Measurements from ENCODE around the gene RALGAPA2. TPM values are rescaled to one million over a fixed set of nuclear protein-coding genes. Genes with fewer than 3 reads are reported as not detected.

Gene RALGAPA2
- total and polyA plus RNA-seq, 2 experiments from 2014 or later: 13.1 to 43.4 TPM

GRCh38 chr20:20520776-20521175 lies 191.7 kb downstream of the RALGAPA2 start:
- H3K36me3 ChIP-seq (ENCODE audit: insufficient read depth): 0 out of 2 replicates have a peak, but pooled peaks cover 5% of the 10 kb centered on the region
- H3K27me3 Mint-ChIP-seq (ENCODE audit: insufficient read depth, low read depth, poor library complexity): peaks cover 2% of the 10 kb centered on the region
- H3F3A ChIP-seq (replicated peaks; ENCODE audit: low read depth): no peaks in the 10 kb centered on the region
- H3K4me3 ChIP-seq: no peak overlapping the region
- no peak overlapping the region for H3K4me2 ChIP-seq
- H3K9me3 Mint-ChIP-seq: no peaks in the 10 kb centered on the region
- peaks cover 7% of the 10 kb centered on the region; the same call in 2 of the 3 replicates for H3K36me3 Mint-ChIP-seq (ENCODE audit: low read depth)
- H4K20me1 ChIP-seq (replicated peaks; ENCODE audit: insufficient read depth): no peaks in the 10 kb centered on the region
- H3K9me2 ChIP-seq (ENCODE audit: insufficient read depth): no peaks in the 10 kb centered on the region
- TF ChIP-seq, protein P1, sequence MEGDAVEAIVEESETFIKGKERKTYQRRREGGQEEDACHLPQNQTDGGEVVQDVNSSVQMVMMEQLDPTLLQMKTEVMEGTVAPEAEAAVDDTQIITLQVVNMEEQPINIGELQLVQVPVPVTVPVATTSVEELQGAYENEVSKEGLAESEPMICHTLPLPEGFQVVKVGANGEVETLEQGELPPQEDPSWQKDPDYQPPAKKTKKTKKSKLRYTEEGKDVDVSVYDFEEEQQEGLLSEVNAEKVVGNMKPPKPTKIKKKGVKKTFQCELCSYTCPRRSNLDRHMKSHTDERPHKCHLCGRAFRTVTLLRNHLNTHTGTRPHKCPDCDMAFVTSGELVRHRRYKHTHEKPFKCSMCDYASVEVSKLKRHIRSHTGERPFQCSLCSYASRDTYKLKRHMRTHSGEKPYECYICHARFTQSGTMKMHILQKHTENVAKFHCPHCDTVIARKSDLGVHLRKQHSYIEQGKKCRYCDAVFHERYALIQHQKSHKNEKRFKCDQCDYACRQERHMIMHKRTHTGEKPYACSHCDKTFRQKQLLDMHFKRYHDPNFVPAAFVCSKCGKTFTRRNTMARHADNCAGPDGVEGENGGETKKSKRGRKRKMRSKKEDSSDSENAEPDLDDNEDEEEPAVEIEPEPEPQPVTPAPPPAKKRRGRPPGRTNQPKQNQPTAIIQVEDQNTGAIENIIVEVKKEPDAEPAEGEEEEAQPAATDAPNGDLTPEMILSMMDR (conservative IDR thresholded peaks at IDR 0.05; ENCODE audit: low read depth in 2 of 2): no peak
- no peak for TF ChIP-seq NANOG (IDR thresholded peaks at IDR 0.05; ENCODE audit: borderline replicate concordance)
- TF ChIP-seq POLR2AphosphoS5 (IDR thresholded peaks at IDR 0.05; ENCODE audit: low read depth): no peak
- no peak overlapping the region for H2AFZ ChIP-seq
- no peaks in the 10 kb centered on the region for H3K4me1 ChIP-seq (ENCODE audit: insufficient read depth)
- no peak overlapping the region for H3K27ac Mint-ChIP-seq
- H3K4me3 Mint-ChIP-seq: no peak overlapping the region
- no peak for DNase-seq (ENCODE audit: low spot score)
- ATAC-seq: no peak
- no peaks in the 10 kb centered on the region for H3K27me3 ChIP-seq (ENCODE audit: insufficient read depth)
- no peaks in the 10 kb centered on the region for H3K4me1 Mint-ChIP-seq
- no peak overlapping the region for H3K27ac ChIP-seq (ENCODE audit: low read depth)
- no peaks in the 10 kb centered on the region for H3K79me2 ChIP-seq (replicated peaks; ENCODE audit: insufficient read depth)

DNA sequence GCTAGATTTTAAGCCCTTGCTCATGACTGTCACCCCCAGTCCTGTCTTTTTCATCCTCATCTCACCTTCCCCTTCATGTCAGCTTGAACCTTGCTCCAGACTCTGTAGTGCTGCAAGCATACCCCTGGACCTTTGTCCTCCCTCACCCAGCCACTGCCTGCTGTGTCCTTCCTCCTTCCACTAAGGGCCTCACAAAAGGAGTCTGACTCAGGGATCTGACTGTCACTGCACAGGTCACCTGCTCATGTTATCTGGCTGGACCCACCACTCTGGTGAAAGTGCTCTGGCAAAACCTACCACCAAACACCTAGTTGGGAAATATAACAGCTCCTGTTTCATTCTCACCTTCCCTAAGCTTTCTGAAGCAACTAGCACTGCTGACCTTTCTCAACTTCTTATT lies 193.2 kb downstream of the RALGAPA2 start:
- no peaks in the 10 kb centered on the region for H3K79me2 ChIP-seq (replicated peaks; ENCODE audit: insufficient read depth)
- H3K9me3 Mint-ChIP-seq: peaks cover 8% of the 10 kb centered on the region
- no peaks in the 10 kb centered on the region for H3K4me1 ChIP-seq (ENCODE audit: insufficient read depth)
- H3K4me3 ChIP-seq: no peak overlapping the region
- peaks cover 20% of the 10 kb centered on the region for H3K36me3 Mint-ChIP-seq (ENCODE audit: low read depth)
- H2AFZ ChIP-seq: no peak overlapping the region
- H3K4me3 Mint-ChIP-seq: no peak overlapping the region
- H3K4me2 ChIP-seq: no peak overlapping the region
- H3K9me2 ChIP-seq (ENCODE audit: insufficient read depth): no peaks in the 10 kb centered on the region
- H3K27ac ChIP-seq (ENCODE audit: low read depth): no peak overlapping the region
- H3K27me3 Mint-ChIP-seq (ENCODE audit: insufficient read depth, low read depth, poor library complexity): peaks cover 2% of the 10 kb centered on the region
- ATAC-seq (no peak), DNase-seq (ENCODE audit: low spot score) (no peak)
- no peaks in the 10 kb centered on the region for H3K27me3 ChIP-seq (ENCODE audit: insufficient read depth)
- H3K27ac Mint-ChIP-seq: peak overlapping the region; percentile 23; the same call in 1 of the 2 replicates
- no peaks in the 10 kb centered on the region for H4K20me1 ChIP-seq (replicated peaks; ENCODE audit: insufficient read depth)
- TF ChIP-seq, protein P2, sequence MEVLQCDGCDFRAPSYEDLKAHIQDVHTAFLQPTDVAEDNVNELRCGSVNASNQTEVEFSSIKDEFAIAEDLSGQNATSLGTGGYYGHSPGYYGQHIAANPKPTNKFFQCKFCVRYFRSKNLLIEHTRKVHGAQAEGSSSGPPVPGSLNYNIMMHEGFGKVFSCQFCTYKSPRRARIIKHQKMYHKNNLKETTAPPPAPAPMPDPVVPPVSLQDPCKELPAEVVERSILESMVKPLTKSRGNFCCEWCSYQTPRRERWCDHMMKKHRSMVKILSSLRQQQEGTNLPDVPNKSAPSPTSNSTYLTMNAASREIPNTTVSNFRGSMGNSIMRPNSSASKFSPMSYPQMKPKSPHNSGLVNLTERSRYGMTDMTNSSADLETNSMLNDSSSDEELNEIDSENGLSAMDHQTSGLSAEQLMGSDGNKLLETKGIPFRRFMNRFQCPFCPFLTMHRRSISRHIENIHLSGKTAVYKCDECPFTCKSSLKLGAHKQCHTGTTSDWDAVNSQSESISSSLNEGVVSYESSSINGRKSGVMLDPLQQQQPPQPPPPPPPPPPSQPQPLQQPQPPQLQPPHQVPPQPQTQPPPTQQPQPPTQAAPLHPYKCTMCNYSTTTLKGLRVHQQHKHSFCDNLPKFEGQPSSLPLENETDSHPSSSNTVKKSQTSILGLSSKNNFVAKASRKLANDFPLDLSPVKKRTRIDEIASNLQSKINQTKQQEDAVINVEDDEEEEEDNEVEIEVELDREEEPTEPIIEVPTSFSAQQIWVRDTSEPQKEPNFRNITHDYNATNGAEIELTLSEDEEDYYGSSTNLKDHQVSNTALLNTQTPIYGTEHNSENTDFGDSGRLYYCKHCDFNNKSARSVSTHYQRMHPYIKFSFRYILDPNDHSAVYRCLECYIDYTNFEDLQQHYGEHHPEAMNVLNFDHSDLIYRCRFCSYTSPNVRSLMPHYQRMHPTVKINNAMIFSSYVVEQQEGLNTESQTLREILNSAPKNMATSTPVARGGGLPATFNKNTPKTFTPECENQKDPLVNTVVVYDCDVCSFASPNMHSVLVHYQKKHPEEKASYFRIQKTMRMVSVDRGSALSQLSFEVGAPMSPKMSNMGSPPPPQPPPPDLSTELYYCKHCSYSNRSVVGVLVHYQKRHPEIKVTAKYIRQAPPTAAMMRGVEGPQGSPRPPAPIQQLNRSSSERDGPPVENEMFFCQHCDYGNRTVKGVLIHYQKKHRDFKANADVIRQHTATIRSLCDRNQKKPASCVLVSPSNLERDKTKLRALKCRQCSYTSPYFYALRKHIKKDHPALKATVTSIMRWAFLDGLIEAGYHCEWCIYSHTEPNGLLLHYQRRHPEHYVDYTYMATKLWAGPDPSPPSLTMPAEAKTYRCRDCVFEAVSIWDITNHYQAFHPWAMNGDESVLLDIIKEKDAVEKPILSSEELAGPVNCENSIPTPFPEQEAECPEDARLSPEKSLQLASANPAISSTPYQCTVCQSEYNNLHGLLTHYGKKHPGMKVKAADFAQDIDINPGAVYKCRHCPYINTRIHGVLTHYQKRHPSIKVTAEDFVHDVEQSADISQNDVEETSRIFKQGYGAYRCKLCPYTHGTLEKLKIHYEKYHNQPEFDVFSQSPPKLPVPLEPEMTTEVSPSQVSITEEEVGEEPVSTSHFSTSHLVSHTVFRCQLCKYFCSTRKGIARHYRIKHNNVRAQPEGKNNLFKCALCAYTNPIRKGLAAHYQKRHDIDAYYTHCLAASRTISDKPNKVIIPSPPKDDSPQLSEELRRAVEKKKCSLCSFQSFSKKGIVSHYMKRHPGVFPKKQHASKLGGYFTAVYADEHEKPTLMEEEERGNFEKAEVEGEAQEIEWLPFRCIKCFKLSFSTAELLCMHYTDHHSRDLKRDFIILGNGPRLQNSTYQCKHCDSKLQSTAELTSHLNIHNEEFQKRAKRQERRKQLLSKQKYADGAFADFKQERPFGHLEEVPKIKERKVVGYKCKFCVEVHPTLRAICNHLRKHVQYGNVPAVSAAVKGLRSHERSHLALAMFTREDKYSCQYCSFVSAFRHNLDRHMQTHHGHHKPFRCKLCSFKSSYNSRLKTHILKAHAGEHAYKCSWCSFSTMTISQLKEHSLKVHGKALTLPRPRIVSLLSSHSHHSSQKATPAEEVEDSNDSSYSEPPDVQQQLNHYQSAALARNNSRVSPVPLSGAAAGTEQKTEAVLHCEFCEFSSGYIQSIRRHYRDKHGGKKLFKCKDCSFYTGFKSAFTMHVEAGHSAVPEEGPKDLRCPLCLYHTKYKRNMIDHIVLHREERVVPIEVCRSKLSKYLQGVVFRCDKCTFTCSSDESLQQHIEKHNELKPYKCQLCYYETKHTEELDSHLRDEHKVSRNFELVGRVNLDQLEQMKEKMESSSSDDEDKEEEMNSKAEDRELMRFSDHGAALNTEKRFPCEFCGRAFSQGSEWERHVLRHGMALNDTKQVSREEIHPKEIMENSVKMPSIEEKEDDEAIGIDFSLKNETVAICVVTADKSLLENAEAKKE (CRISPR knock-in tag; IDR thresholded peaks at IDR 0.05): no peak
- TF ChIP-seq EZH2phosphoT487 (IDR thresholded peaks at IDR 0.05; ENCODE audit: unreplicated experiment) (no peak), REST (IDR thresholded peaks at IDR 0.05; ENCODE audit: unreplicated experiment) (no peak)
- H3K36me3 ChIP-seq (ENCODE audit: insufficient read depth): 0 out of 2 replicates have a peak, but pooled peaks cover 5% of the 10 kb centered on the region
- H3F3A ChIP-seq (replicated peaks; ENCODE audit: low read depth): no peaks in the 10 kb centered on the region
- no peaks in the 10 kb centered on the region for H3K4me1 Mint-ChIP-seq
